Right lobe of liver (tissue), 4 donors: Measurements from ENCODE around the gene PRKAA1.

Source experiments
- POLR2A ChIP-seq: fragments of 450-650 bp; IDR thresholded peaks from one replicate; pipeline ENCODE4 v1.6.1; 2017; ENCODE audit warnings: antibody characterized with exemption, mild to moderate bottlenecking
- TF ChIP-seq, protein P1 (sequence below), 4 donors: fragments of 200-600 bp in 3 of 4; fragments of 450-650 bp in 1 of 4; IDR thresholded peaks; one replicate each; pipeline versions ENCODE4 v1.5.1 to v1.8.0; 2016 to 2022; ENCODE audit warnings: antibody characterized with exemption in 4 of 4, mild to moderate bottlenecking in 2 of 4
- donor health status: DM: no; HTN: no; CAD: no.
- donor health status: DM: no; HTN: no; CAD: no.
- donor health status: DM: no; HTN: yes; CAD: no.

GRCh38 chr5:40734986-40735385 is 63.2 kb downstream of the PRKAA1 start:
- TF ChIP-seq, protein P1, sequence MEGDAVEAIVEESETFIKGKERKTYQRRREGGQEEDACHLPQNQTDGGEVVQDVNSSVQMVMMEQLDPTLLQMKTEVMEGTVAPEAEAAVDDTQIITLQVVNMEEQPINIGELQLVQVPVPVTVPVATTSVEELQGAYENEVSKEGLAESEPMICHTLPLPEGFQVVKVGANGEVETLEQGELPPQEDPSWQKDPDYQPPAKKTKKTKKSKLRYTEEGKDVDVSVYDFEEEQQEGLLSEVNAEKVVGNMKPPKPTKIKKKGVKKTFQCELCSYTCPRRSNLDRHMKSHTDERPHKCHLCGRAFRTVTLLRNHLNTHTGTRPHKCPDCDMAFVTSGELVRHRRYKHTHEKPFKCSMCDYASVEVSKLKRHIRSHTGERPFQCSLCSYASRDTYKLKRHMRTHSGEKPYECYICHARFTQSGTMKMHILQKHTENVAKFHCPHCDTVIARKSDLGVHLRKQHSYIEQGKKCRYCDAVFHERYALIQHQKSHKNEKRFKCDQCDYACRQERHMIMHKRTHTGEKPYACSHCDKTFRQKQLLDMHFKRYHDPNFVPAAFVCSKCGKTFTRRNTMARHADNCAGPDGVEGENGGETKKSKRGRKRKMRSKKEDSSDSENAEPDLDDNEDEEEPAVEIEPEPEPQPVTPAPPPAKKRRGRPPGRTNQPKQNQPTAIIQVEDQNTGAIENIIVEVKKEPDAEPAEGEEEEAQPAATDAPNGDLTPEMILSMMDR (IDR thresholded peaks at IDR 0.05), result no peak
- TF ChIP-seq POLR2A, result no peak
